Measurements from ENCODE around the gene ADPRS. TPM values are rescaled to one million over a fixed set of nuclear protein-coding genes. Genes with fewer than 3 reads are reported as not detected.
A peak's percentile ranks its signal among the peaks of the same experiment; 100 is the strongest.

The ADPRS gene
- total and polyA plus RNA-seq, 9 of the 15 experiments (the other 6 are each of a cell fraction or from before 2014, with no cell fraction given), result 5.9 to 40.0 (median 27.4) TPM

DNA sequence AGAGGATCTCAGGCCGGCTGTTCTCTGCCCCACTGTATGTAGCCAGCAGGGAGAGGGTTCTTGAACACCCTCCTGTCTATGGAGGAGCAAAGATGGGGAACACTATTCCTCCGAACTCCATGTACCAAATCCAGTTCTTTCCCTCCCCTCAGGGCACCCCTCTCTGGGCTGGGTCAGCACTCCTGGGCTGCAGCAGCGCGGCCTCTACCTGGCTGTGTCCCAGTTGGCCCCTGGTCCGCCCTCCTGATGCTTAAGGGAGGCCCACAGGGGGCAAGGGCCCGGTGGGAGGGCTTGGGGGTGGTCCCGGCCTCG lies 471 bp upstream of the ADPRS start (continued):
- no peak for TF ChIP-seq CTCF (IDR thresholded peaks at IDR 0.05 in 2 of 3, conservative IDR thresholded peaks at IDR 0.05 in 1 of 3; ENCODE audit: insufficient read depth in 2 of 3, low read depth in 1 of 3, low read length in 3 of 3)
- TF ChIP-seq, protein P1, sequence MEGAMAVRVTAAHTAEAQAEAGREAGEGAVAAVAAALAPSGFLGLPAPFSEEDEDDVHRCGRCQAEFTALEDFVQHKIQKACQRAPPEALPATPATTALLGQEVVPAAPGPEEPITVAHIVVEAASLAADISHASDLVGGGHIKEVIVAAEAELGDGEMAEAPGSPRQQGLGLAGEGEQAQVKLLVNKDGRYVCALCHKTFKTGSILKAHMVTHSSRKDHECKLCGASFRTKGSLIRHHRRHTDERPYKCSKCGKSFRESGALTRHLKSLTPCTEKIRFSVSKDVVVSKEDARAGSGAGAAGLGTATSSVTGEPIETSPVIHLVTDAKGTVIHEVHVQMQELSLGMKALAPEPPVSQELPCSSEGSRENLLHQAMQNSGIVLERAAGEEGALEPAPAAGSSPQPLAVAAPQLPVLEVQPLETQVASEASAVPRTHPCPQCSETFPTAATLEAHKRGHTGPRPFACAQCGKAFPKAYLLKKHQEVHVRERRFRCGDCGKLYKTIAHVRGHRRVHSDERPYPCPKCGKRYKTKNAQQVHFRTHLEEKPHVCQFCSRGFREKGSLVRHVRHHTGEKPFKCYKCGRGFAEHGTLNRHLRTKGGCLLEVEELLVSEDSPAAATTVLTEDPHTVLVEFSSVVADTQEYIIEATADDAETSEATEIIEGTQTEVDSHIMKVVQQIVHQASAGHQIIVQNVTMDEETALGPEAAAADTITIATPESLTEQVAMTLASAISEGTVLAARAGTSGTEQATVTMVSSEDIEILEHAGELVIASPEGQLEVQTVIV (CRISPR knock-in tag; IDR thresholded peaks at IDR 0.05; ENCODE audit: borderline replicate concordance), result 0 out of 2 replicates have a peak, but pooled peaks have one; percentile 38
- TF ChIP-seq, protein P2, sequence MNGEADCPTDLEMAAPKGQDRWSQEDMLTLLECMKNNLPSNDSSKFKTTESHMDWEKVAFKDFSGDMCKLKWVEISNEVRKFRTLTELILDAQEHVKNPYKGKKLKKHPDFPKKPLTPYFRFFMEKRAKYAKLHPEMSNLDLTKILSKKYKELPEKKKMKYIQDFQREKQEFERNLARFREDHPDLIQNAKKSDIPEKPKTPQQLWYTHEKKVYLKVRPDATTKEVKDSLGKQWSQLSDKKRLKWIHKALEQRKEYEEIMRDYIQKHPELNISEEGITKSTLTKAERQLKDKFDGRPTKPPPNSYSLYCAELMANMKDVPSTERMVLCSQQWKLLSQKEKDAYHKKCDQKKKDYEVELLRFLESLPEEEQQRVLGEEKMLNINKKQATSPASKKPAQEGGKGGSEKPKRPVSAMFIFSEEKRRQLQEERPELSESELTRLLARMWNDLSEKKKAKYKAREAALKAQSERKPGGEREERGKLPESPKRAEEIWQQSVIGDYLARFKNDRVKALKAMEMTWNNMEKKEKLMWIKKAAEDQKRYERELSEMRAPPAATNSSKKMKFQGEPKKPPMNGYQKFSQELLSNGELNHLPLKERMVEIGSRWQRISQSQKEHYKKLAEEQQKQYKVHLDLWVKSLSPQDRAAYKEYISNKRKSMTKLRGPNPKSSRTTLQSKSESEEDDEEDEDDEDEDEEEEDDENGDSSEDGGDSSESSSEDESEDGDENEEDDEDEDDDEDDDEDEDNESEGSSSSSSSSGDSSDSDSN (IDR thresholded peaks at IDR 0.05; ENCODE audit: borderline replicate concordance in 1 of 2, low read depth in 2 of 2, low read length in 2 of 2), result no peak
